GM12878 (cell line): Measurements from ENCODE around the gene PPM1J. TPM values are rescaled to one million over a fixed set of nuclear protein-coding genes. Genes with fewer than 3 reads are reported as not detected.

Experiments
- ATF7 ChIP-seq: fragments of 450-650 bp; IDR thresholded peaks from 2 replicates; pipeline ENCODE4 v1.6.1; 2016; ENCODE audit warnings: low read depth, mild to moderate bottlenecking
- BACH1 ChIP-seq: fragments of 450-650 bp; IDR thresholded peaks from 2 replicates; pipeline ENCODE4 v1.6.1; 2017; ENCODE audit warnings: mild to moderate bottlenecking, borderline replicate concordance
- BMI1 ChIP-seq: fragments of 450-650 bp; IDR thresholded peaks from 2 replicates; pipeline ENCODE4 v1.6.1; 2016; ENCODE audit warnings: mild to moderate bottlenecking, moderate library complexity, borderline replicate concordance
- CBFB ChIP-seq: IDR thresholded peaks from 2 replicates; pipeline ENCODE4 v1.6.1; 2016; ENCODE audit warnings: antibody characterized with exemption, low read depth
- CBX3 ChIP-seq: fragments of 200-600 bp; sonication (generic); IDR thresholded peaks from 2 replicates; pipeline ENCODE4 v1.6.1; 2016; ENCODE audit warnings: low read depth, borderline replicate concordance
- CREM ChIP-seq: IDR thresholded peaks from 2 replicates; pipeline ENCODE4 v1.6.1; 2014; ENCODE audit warnings: antibody characterized with exemption, low read depth
- DPF2 ChIP-seq: fragments of 450-650 bp; IDR thresholded peaks from 2 replicates; pipeline ENCODE4 v1.6.1; 2017; ENCODE audit warnings: mild to moderate bottlenecking
- EZH2 ChIP-seq: IDR thresholded peaks from 2 replicates; pipeline ENCODE4 v1.6.1; 2012; ENCODE audit warnings: low read depth, mild to moderate bottlenecking, control low read depth, inconsistent platforms, low read length, borderline replicate concordance; ENCODE audit not compliant: control insufficient read depth
- HCFC1 ChIP-seq: fragments of 150-350 bp; IDR thresholded peaks from 2 replicates; pipeline ENCODE4 v1.6.1; 2014; ENCODE audit warnings: low read length
- NRF1 ChIP-seq: conservative IDR thresholded peaks from 2 replicates; pipeline ENCODE4 v1.6.1; 2011; ENCODE audit warnings: mild to moderate bottlenecking, low read depth, low read length, improper control_type of control experiment
- PAX5 ChIP-seq: IDR thresholded peaks from 2 replicates; pipeline ENCODE4 v1.6.1; 2011; ENCODE audit warnings: low read depth, low read length, borderline replicate concordance
- RAD21 ChIP-seq: IDR thresholded peaks from 2 replicates; pipeline ENCODE4 v1.6.1; 2011; ENCODE audit warnings: mild to moderate bottlenecking, low read depth, low read length, moderate library complexity; ENCODE audit not compliant: insufficient read depth
- SMC3 ChIP-seq: IDR thresholded peaks from 2 replicates; pipeline ENCODE4 v1.6.1; 2011; ENCODE audit warnings: low read length, improper control_type of control experiment, borderline replicate concordance
- SPI1 ChIP-seq: IDR thresholded peaks from 2 replicates; pipeline ENCODE4 v1.6.1; 2011; ENCODE audit warnings: low read depth, mild to moderate bottlenecking, low read length, moderate library complexity, borderline replicate concordance; ENCODE audit not compliant: insufficient read depth
- SREBF2 ChIP-seq: IDR thresholded peaks from 2 replicates; pipeline ENCODE4 v1.6.1; 2012; ENCODE audit warnings: mild to moderate bottlenecking, low read length
- SRF ChIP-seq, 2 experiments: IDR thresholded peaks; 2 replicates each; pipeline ENCODE4 v1.6.1; 2011; ENCODE audit warnings: low read depth in 2 of 2, low read length in 2 of 2, mild to moderate bottlenecking in 1 of 2, moderate library complexity in 1 of 2
- SUPT20H ChIP-seq: IDR thresholded peaks from 2 replicates; pipeline ENCODE4 v1.6.1; 2011; ENCODE audit warnings: low read depth, mild to moderate bottlenecking, low read length, moderate library complexity, borderline replicate concordance; ENCODE audit not compliant: control insufficient read depth
- SUZ12 ChIP-seq: fragments of 200-600 bp; sonication (generic); IDR thresholded peaks from one replicate; pipeline ENCODE4 v1.6.1; 2018; ENCODE audit warnings: antibody characterized with exemption, mild to moderate bottlenecking; ENCODE audit not compliant: unreplicated experiment
- ZBED1 ChIP-seq: IDR thresholded peaks from 2 replicates; pipeline ENCODE4 v1.6.1; 2016; ENCODE audit warnings: borderline replicate concordance
- ZNF274 ChIP-seq: IDR thresholded peaks from one replicate; pipeline ENCODE4 v1.8.0; 2011; ENCODE audit not compliant: insufficient read length, insufficient read depth
- polyA plus RNA-seq, 11 experiments: library from polyadenylated mRNA; depleted of rRNA in 4 of 11; unstranded in 6 of 11; stranded (reverse) in 5 of 11; fragments of >200 nt; fragmentation: Nextera tagmentation in 4 of 11; fragmentation: Illumina TruSeq in 1 of 11; extraction: Ambion mirVana in 4 of 11; extraction: Trizol in 1 of 11; gene quantifications; 1 replicate in 1 of 11; 2 replicates in 10 of 11; pipeline versions ENCODE4 v1.2.1 to v1.2.3, GENCODE V29; 2011 to 2016; ENCODE audit warnings: inconsistent platforms in 2 of 11, missing spikeins in 2 of 11, low read depth in 1 of 11
- total RNA-seq, 4 experiments: library from RNA; depleted of rRNA in 3 of 4; stranded (reverse); fragments of >200 nt in 3 of 4; fragmentation: Illumina TruSeq in 1 of 4; extraction: Trizol in 1 of 4; gene quantifications; 2 replicates each; pipeline versions ENCODE4 v1.2.1 to v1.2.3, GENCODE V29; 2013 to 2021
- TF ChIP-seq, protein P1 (sequence below): fragments of 450-650 bp; IDR thresholded peaks from 2 replicates; pipeline ENCODE4 v1.6.1; 2017; ENCODE audit warnings: low read depth, mild to moderate bottlenecking, moderate library complexity
- TF ChIP-seq, protein P2 (sequence below): fragments of 450-650 bp; IDR thresholded peaks from 2 replicates; pipeline ENCODE4 v1.6.1; 2017; ENCODE audit warnings: mild to moderate bottlenecking, moderate library complexity
- TF ChIP-seq, protein P3 (sequence below), 3 experiments: IDR thresholded peaks in 2 of 3; conservative IDR thresholded peaks in 1 of 3; 2 replicates each; pipeline ENCODE4 v1.5.1; 2011; ENCODE audit warnings: low read depth in 3 of 3, low read length in 3 of 3, mild to moderate bottlenecking in 3 of 3, control low read depth in 2 of 3, moderate library complexity in 2 of 3, inconsistent platforms in 1 of 3, mixed read lengths in 1 of 3; ENCODE audit not compliant: control insufficient read depth in 2 of 3, insufficient read depth in 1 of 3; ENCODE audit errors: extremely low read depth in 1 of 3

PPM1J gene
- total and polyA plus RNA-seq, 10 of the 15 experiments (the other 5 are each of a cell fraction or from before 2014, with no cell fraction given), result 0.07 to 1.8 (median 0.59) TPM; not detected in 1

DNA sequence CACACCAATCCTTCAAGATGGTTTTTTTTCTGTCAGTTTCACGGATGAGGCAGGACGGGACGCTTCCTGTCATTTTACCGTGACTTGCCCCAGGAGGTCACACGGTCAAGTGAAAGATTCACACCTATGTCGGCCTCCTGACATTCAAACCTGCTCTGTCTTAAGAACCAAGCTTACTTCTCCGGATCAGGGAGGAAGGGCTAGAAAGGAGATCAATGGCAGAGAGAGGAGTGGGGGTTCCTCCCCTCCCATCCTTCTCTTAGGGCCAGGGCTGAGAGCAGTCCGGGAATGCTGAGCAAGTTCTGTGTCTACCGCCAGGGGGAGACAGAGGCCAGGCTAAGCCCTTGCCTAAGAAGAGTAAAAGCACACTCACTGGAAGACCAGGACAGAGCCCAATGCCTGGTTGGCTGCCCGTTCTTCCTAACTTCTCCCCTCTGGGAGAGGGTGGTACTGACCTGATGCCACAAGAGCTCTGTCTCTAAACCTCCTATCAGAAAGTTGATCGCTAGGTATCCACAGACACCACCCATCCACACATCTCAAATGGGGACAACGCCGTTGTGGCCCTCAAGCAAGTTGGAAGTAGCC lies 1.1 kb upstream of the PPM1J start (continued):
- TF ChIP-seq, protein P1, sequence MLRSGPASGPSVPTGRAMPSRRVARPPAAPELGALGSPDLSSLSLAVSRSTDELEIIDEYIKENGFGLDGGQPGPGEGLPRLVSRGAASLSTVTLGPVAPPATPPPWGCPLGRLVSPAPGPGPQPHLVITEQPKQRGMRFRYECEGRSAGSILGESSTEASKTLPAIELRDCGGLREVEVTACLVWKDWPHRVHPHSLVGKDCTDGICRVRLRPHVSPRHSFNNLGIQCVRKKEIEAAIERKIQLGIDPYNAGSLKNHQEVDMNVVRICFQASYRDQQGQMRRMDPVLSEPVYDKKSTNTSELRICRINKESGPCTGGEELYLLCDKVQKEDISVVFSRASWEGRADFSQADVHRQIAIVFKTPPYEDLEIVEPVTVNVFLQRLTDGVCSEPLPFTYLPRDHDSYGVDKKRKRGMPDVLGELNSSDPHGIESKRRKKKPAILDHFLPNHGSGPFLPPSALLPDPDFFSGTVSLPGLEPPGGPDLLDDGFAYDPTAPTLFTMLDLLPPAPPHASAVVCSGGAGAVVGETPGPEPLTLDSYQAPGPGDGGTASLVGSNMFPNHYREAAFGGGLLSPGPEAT, result 0 out of 2 replicates have a peak, but pooled peaks have one; percentile 13
- TF ChIP-seq SUZ12 (no peak), SPI1 (no peak), CREM (no peak), HCFC1 (no peak), DPF2 (no peak), SMC3 (peak; percentile 93), SUPT20H (no peak), BMI1 (no peak), ZNF274 (no peak), SRF (IDR thresholded peaks at IDR 0.05; ENCODE audit: low read depth in 2 of 2, low read length in 2 of 2) (no peak), CBX3 (no peak), BACH1 (no peak), EZH2 (no peak), CBFB (no peak), RAD21 (peak; percentile 98), ZBED1 (no peak), SREBF2 (no peak), NRF1 (no peak), PAX5 (no peak), ATF7 (no peak)
- TF ChIP-seq, protein P2, sequence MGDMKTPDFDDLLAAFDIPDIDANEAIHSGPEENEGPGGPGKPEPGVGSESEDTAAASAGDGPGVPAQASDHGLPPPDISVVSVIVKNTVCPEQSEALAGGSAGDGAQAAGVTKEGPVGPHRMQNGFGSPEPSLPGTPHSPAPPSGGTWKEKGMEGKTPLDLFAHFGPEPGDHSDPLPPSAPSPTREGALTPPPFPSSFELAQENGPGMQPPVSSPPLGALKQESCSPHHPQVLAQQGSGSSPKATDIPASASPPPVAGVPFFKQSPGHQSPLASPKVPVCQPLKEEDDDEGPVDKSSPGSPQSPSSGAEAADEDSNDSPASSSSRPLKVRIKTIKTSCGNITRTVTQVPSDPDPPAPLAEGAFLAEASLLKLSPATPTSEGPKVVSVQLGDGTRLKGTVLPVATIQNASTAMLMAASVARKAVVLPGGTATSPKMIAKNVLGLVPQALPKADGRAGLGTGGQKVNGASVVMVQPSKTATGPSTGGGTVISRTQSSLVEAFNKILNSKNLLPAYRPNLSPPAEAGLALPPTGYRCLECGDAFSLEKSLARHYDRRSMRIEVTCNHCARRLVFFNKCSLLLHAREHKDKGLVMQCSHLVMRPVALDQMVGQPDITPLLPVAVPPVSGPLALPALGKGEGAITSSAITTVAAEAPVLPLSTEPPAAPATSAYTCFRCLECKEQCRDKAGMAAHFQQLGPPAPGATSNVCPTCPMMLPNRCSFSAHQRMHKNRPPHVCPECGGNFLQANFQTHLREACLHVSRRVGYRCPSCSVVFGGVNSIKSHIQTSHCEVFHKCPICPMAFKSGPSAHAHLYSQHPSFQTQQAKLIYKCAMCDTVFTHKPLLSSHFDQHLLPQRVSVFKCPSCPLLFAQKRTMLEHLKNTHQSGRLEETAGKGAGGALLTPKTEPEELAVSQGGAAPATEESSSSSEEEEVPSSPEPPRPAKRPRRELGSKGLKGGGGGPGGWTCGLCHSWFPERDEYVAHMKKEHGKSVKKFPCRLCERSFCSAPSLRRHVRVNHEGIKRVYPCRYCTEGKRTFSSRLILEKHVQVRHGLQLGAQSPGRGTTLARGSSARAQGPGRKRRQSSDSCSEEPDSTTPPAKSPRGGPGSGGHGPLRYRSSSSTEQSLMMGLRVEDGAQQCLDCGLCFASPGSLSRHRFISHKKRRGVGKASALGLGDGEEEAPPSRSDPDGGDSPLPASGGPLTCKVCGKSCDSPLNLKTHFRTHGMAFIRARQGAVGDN, result no peak
- TF ChIP-seq, protein P3, sequence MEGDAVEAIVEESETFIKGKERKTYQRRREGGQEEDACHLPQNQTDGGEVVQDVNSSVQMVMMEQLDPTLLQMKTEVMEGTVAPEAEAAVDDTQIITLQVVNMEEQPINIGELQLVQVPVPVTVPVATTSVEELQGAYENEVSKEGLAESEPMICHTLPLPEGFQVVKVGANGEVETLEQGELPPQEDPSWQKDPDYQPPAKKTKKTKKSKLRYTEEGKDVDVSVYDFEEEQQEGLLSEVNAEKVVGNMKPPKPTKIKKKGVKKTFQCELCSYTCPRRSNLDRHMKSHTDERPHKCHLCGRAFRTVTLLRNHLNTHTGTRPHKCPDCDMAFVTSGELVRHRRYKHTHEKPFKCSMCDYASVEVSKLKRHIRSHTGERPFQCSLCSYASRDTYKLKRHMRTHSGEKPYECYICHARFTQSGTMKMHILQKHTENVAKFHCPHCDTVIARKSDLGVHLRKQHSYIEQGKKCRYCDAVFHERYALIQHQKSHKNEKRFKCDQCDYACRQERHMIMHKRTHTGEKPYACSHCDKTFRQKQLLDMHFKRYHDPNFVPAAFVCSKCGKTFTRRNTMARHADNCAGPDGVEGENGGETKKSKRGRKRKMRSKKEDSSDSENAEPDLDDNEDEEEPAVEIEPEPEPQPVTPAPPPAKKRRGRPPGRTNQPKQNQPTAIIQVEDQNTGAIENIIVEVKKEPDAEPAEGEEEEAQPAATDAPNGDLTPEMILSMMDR (IDR thresholded peaks at IDR 0.05 in 2 of 3, conservative IDR thresholded peaks at IDR 0.05 in 1 of 3; ENCODE audit: control insufficient read depth in 2 of 3, extremely low read depth in 1 of 3, insufficient read depth in 1 of 3, low read depth in 3 of 3, low read length in 3 of 3), result peak; percentile 93 to 99 (median 97); a peak in 5 of 6 replicates
